ENCODE measurements around the gene SRSF10.

DNA sequence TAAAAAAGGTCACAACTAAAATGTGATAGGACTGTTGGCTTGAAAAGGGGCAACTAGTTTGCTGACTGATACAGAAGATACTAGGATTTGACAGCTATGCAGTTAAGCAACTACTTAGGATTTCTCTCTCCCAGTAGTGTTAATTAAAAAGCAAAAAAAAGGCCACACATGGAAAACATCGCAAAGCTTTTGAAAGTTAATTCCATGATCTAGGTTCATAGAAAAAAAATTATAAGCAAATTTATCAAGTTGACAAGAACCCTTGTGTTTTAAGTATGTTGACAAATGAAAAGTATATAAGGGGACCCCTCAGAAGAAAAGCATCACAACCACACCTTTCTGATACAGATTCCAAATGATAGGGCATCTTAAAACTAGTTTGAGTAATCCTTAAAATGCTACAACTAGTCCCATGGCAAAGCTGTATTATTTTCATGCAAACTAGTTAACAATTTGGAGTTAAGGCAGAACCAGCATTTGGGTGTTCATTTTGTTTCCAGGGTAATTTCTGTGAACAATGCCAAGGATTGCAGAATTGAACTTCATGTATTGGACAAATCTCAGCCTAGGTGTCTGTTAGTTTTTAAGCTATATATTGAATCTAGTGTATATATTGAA is 16.4 kb downstream of the SRSF10 start:
- no peak for TF ChIP-seq POLR2AphosphoS5 (IDR thresholded peaks at IDR 0.05)
- TF ChIP-seq, protein P1, sequence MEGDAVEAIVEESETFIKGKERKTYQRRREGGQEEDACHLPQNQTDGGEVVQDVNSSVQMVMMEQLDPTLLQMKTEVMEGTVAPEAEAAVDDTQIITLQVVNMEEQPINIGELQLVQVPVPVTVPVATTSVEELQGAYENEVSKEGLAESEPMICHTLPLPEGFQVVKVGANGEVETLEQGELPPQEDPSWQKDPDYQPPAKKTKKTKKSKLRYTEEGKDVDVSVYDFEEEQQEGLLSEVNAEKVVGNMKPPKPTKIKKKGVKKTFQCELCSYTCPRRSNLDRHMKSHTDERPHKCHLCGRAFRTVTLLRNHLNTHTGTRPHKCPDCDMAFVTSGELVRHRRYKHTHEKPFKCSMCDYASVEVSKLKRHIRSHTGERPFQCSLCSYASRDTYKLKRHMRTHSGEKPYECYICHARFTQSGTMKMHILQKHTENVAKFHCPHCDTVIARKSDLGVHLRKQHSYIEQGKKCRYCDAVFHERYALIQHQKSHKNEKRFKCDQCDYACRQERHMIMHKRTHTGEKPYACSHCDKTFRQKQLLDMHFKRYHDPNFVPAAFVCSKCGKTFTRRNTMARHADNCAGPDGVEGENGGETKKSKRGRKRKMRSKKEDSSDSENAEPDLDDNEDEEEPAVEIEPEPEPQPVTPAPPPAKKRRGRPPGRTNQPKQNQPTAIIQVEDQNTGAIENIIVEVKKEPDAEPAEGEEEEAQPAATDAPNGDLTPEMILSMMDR (IDR thresholded peaks at IDR 0.05) = no peak
